ENCODE data around the gene OR2G2. TPM values are rescaled to one million over a fixed set of nuclear protein-coding genes. Genes with fewer than 3 reads are reported as not detected.

OR2G2 gene, protein sequence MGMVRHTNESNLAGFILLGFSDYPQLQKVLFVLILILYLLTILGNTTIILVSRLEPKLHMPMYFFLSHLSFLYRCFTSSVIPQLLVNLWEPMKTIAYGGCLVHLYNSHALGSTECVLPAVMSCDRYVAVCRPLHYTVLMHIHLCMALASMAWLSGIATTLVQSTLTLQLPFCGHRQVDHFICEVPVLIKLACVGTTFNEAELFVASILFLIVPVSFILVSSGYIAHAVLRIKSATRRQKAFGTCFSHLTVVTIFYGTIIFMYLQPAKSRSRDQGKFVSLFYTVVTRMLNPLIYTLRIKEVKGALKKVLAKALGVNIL
- total RNA-seq: not detected
- not detected for polyA plus RNA-seq

DNA sequence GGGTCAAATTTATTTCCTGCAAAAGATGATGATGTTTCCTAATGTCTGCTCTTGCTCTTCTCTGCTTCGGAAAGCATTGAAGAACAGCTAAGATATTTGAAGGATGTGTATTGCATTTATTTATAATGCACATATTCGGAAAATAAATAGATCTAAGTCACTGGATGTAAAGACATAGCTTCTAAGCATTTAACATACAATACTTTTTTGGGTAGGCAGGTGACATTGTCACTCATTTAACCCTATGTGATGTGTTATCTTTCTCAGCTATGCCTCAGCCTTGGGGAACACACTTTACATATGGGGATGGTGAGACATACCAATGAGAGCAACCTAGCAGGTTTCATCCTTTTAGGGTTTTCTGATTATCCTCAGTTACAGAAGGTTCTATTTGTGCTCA, at the start of gene OR2G2:
Gene OR2G2 (plus strand): TSS at position 301 of the 400 bp plus-strand sequence. CDS start 0 bp downstream, at position 301.
- POLR2A ChIA-PET (ENCODE audit: partially characterized antibody): no interaction called here
- Mint-ChIP-seq H3K27ac (no peak within 1 kb of the TSS), H3K9me3 (peaks cover 0 to 6% (median 3%) of the 10 kb centered on the region in 8 donors), H3K27me3 (peaks cover 2 to 4% of the 10 kb centered on the region in 2 donors), H3K4me1 (no peaks in the 10 kb centered on the region), H3K36me3 (no peaks in the 10 kb centered on the region), H3K4me3 (no peak within 1 kb of the TSS)
- Histone ChIP-seq H3K9me3 (ENCODE audit: control insufficient read depth in 1 of 2, low read length in 2 of 2) (no peaks in the 10 kb centered on the region), H3K27ac (ENCODE audit: low read depth, low read length) (no peak within 1 kb of the TSS), H3K36me3 (ENCODE audit: insufficient read depth, low read length) (no peaks in the 10 kb centered on the region), H3K4me1 (ENCODE audit: insufficient read depth, low read length) (no peaks in the 10 kb centered on the region), H3K27me3 (ENCODE audit: insufficient read depth, low read length) (no peaks in the 10 kb centered on the region), H3K4me3 (ENCODE audit: low read length in 2 of 2) (no peak within 1 kb of the TSS)
- CTCF ChIA-PET (ENCODE audit: partially characterized antibody): no interaction called here
- intact Hi-C loops (cut with micrococcal nuclease): no loop called here
- DNase-seq: no peak

- Mint-ChIP-seq H3K27ac (no peak overlapping the region), H3K9me3 (peaks cover 0 to 5% (median 0%) of the 10 kb centered on the region in 8 donors), H3K4me1 (no peaks in the 10 kb centered on the region), H3K4me3 (no peak overlapping the region), H3K27me3 (peaks cover 16 to 20% of the 10 kb centered on the region in 2 donors), H3K36me3 (no peaks in the 10 kb centered on the region)
- no peak overlapping the region for H3K27ac ChIP-seq (ENCODE audit: low read depth, low read length)
- H3K36me3 ChIP-seq (ENCODE audit: insufficient read depth, low read length): no peaks in the 10 kb centered on the region
- H3K27me3 ChIP-seq (ENCODE audit: insufficient read depth, low read length): no peaks in the 10 kb centered on the region
- no peak for DNase-seq
- intact Hi-C loops (cut with micrococcal nuclease): no loop called here
- POLR2A ChIA-PET (ENCODE audit: partially characterized antibody): no interaction called here
- H3K9me3 ChIP-seq (ENCODE audit: control insufficient read depth in 1 of 2, low read length in 2 of 2): no peaks in the 10 kb centered on the region
- H3K4me3 ChIP-seq (ENCODE audit: low read length in 2 of 2): no peak overlapping the region
- H3K4me1 ChIP-seq (ENCODE audit: insufficient read depth, low read length): no peaks in the 10 kb centered on the region
- CTCF ChIA-PET (ENCODE audit: partially characterized antibody): no interaction called here
Measured at GRCh38 chr1:247538561-247538960, 49.6 kb upstream of the OR2G2 start.

- no peaks in the 10 kb centered on the region for H3K36me3 Mint-ChIP-seq
- no peak overlapping the region for H3K4me3 Mint-ChIP-seq
- no peaks in the 10 kb centered on the region for H3K27me3 ChIP-seq (ENCODE audit: insufficient read depth, low read length)
- peaks cover 0 to 5% (median 0%) of the 10 kb centered on the region in 8 donors for H3K9me3 Mint-ChIP-seq
- H3K9me3 ChIP-seq (ENCODE audit: control insufficient read depth in 1 of 2, low read length in 2 of 2): no peaks in the 10 kb centered on the region
- no peak overlapping the region for H3K27ac Mint-ChIP-seq
- intact Hi-C loops (cut with micrococcal nuclease): no loop called here
- no peak for DNase-seq
- no peaks in the 10 kb centered on the region for H3K4me1 ChIP-seq (ENCODE audit: insufficient read depth, low read length)
- no peaks in the 10 kb centered on the region for H3K4me1 Mint-ChIP-seq
- ChIA-PET CTCF (ENCODE audit: partially characterized antibody) (no interaction called here), POLR2A (ENCODE audit: partially characterized antibody) (no interaction called here)
- H3K27ac ChIP-seq (ENCODE audit: low read depth, low read length): no peak overlapping the region
- H3K27me3 Mint-ChIP-seq: peaks cover 20 to 21% of the 10 kb centered on the region in 2 donors
- H3K4me3 ChIP-seq (ENCODE audit: low read length in 2 of 2): no peak overlapping the region
- H3K36me3 ChIP-seq (ENCODE audit: insufficient read depth, low read length): no peaks in the 10 kb centered on the region
Measured at GRCh38 chr1:247539215-247539614, 48.9 kb upstream of the OR2G2 start.

GRCh38 chr1:247540581-247540980, 47.6 kb upstream of the OR2G2 start:
- H3K4me3 Mint-ChIP-seq: no peak overlapping the region
- ChIA-PET CTCF (ENCODE audit: partially characterized antibody) (no interaction called here), POLR2A (ENCODE audit: partially characterized antibody) (no interaction called here)
- intact Hi-C loops (cut with micrococcal nuclease): no loop called here
- Histone ChIP-seq H3K27me3 (ENCODE audit: insufficient read depth, low read length) (no peaks in the 10 kb centered on the region), H3K4me1 (ENCODE audit: insufficient read depth, low read length) (no peaks in the 10 kb centered on the region), H3K4me3 (ENCODE audit: low read length in 2 of 2) (no peak overlapping the region), H3K27ac (ENCODE audit: low read depth, low read length) (no peak overlapping the region), H3K9me3 (ENCODE audit: control insufficient read depth in 1 of 2, low read length in 2 of 2) (no peaks in the 10 kb centered on the region), H3K36me3 (ENCODE audit: insufficient read depth, low read length) (no peaks in the 10 kb centered on the region)
- peaks cover 0 to 5% (median 0%) of the 10 kb centered on the region in 8 donors for H3K9me3 Mint-ChIP-seq
- peak overlapping the region in 1 of 7 donors; percentile 23 for H3K27ac Mint-ChIP-seq
- no peaks in the 10 kb centered on the region for H3K4me1 Mint-ChIP-seq
- no peak for DNase-seq
- no peaks in the 10 kb centered on the region for H3K36me3 Mint-ChIP-seq
- peaks cover 20 to 28% of the 10 kb centered on the region in 2 donors for H3K27me3 Mint-ChIP-seq

GRCh38 chr1:247542811-247543210, 45.3 kb upstream of the OR2G2 start:
- Histone ChIP-seq H3K9me3 (ENCODE audit: control insufficient read depth in 1 of 2, low read length in 2 of 2) (no peaks in the 10 kb centered on the region), H3K27me3 (ENCODE audit: insufficient read depth, low read length) (no peaks in the 10 kb centered on the region), H3K4me1 (ENCODE audit: insufficient read depth, low read length) (no peaks in the 10 kb centered on the region), H3K4me3 (ENCODE audit: low read length in 2 of 2) (no peak overlapping the region), H3K27ac (ENCODE audit: low read depth, low read length) (no peak overlapping the region), H3K36me3 (ENCODE audit: insufficient read depth, low read length) (no peaks in the 10 kb centered on the region)
- no peaks in the 10 kb centered on the region for H3K4me1 Mint-ChIP-seq
- H3K9me3 Mint-ChIP-seq: peaks cover 0 to 5% (median 0%) of the 10 kb centered on the region in 8 donors
- H3K36me3 Mint-ChIP-seq: no peaks in the 10 kb centered on the region
- H3K27me3 Mint-ChIP-seq: peaks cover 22 to 28% of the 10 kb centered on the region in 2 donors
- no peak for DNase-seq
- CTCF ChIA-PET (ENCODE audit: partially characterized antibody): no interaction called here
- POLR2A ChIA-PET (ENCODE audit: partially characterized antibody): no interaction called here
- H3K27ac Mint-ChIP-seq: no peak overlapping the region
- intact Hi-C loops (cut with micrococcal nuclease): no loop called here
- no peak overlapping the region for H3K4me3 Mint-ChIP-seq

- H3K4me3 Mint-ChIP-seq: no peak overlapping the region
- no peaks in the 10 kb centered on the region for H3K27me3 ChIP-seq (ENCODE audit: insufficient read depth, low read length)
- H3K27ac Mint-ChIP-seq: no peak overlapping the region
- no peaks in the 10 kb centered on the region for H3K36me3 ChIP-seq (ENCODE audit: insufficient read depth, low read length)
- H3K4me3 ChIP-seq (ENCODE audit: low read length in 2 of 2): no peak overlapping the region
- no peaks in the 10 kb centered on the region for H3K4me1 ChIP-seq (ENCODE audit: insufficient read depth, low read length)
- no peaks in the 10 kb centered on the region for H3K9me3 Mint-ChIP-seq
- ChIA-PET CTCF (ENCODE audit: partially characterized antibody) (no interaction called here), POLR2A (ENCODE audit: partially characterized antibody) (no interaction called here)
- no peaks in the 10 kb centered on the region for H3K9me3 ChIP-seq (ENCODE audit: control insufficient read depth in 1 of 2, low read length in 2 of 2)
- no peaks in the 10 kb centered on the region for H3K36me3 Mint-ChIP-seq
- peaks cover 5 to 10% (median 7%) of the 10 kb centered on the region in 4 donors for H3K4me1 Mint-ChIP-seq
- DNase-seq: no peak
- H3K27ac ChIP-seq (ENCODE audit: low read depth, low read length): no peak overlapping the region
- peaks cover 14 to 29% of the 10 kb centered on the region in 2 donors for H3K27me3 Mint-ChIP-seq
- intact Hi-C loops (cut with micrococcal nuclease): no loop called here
Measured at GRCh38 chr1:247548092-247548491, 40.1 kb upstream of the OR2G2 start.

DNA sequence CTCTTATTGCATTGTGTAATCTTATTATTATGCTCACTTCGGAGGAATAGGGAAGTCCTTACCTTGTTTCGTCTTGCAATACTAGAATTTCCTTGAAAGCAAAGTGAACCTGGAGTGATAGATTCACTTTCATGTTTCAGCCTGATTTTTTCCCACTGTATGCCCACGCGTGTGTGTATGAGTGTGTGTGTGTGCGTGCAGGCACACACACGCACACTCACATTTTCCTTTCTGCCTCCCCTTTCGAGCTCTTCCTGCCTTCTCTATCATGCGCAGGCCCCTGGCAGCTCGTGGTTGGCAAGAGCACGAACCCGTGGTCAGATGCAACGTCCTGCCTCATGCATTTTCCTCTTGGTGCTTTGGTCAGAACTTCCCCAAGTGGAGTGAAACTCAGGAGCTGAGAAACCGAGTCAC, 39.4 kb upstream of the OR2G2 start, which contains the start of gene GCSAML:
Gene GCSAML (plus strand): TSS at position 366 of the 414 bp plus-strand sequence. CDS start 58 bp downstream, outside the sequence.
- Histone ChIP-seq H3K4me3 (ENCODE audit: low read length in 2 of 2) (no peak within 1 kb of the TSS), H3K9me3 (ENCODE audit: control insufficient read depth in 1 of 2, low read length in 2 of 2) (no peaks in the 10 kb centered on the region), H3K27me3 (ENCODE audit: insufficient read depth, low read length) (no peaks in the 10 kb centered on the region), H3K27ac (ENCODE audit: low read depth, low read length) (no peak within 1 kb of the TSS), H3K36me3 (ENCODE audit: insufficient read depth, low read length) (no peaks in the 10 kb centered on the region), H3K4me1 (ENCODE audit: insufficient read depth, low read length) (no peaks in the 10 kb centered on the region)
- ChIA-PET POLR2A (ENCODE audit: partially characterized antibody) (no interaction called here), CTCF (ENCODE audit: partially characterized antibody) (no interaction called here)
- Mint-ChIP-seq H3K27me3 (peaks cover 14 to 28% of the 10 kb centered on the region in 2 donors), H3K27ac (peak within 1 kb of the TSS in 1 of 7 donors; percentile 32), H3K4me1 (peaks cover 5 to 10% (median 7%) of the 10 kb centered on the region in 4 donors), H3K4me3 (peak within 1 kb of the TSS in 1 of 8 donors; percentile 13), H3K9me3 (no peaks in the 10 kb centered on the region), H3K36me3 (no peaks in the 10 kb centered on the region)
- DNase-seq: no peak
- intact Hi-C loops (cut with micrococcal nuclease): no loop called here
